HepG2 (cell line): ENCODE measurements around the gene VSTM5. TPM values are rescaled to one million over a fixed set of nuclear protein-coding genes. Genes with fewer than 3 reads are reported as not detected.

Experiments used
- ATAC-seq: fragments of 200-7000 bp; cut with Tn5 transposase; 3 replicates; pipeline ENCODE4 v1.9.1; 2020; ENCODE audit warnings: mild to moderate bottlenecking, moderate library complexity
- BruUV-seq: library from RNA; stranded (reverse); fragments of 400-500 nt; replicated peaks from 2 replicates; lab custom pipeline; 2021; lab: Mats Ljungman, UMichigan
- CTCF ChIA-PET: fragments of 300-600 bp; formaldehyde crosslinking; extraction: SDS; loops from one replicate; lab custom pipeline; 2021; ENCODE audit warnings: low total read pairs, inconsistent platforms, low intra/inter-chr PET ratio; lab: Yijun Ruan, JAX
- POLR2A ChIA-PET: fragments of 350-600 bp; sonication (Branson Sonifier 250); formaldehyde crosslinking; loops from one replicate; lab custom pipeline; 2020; ENCODE audit warnings: antibody characterized with exemption, inconsistent platforms; lab: Yijun Ruan, JAX
- DNase-seq: peaks from one replicate; pipeline ENCODE4 v3.0.0-alpha.2; 2015; ENCODE audit warnings: low spot score
- FAIRE-seq: peaks from 3 replicates; lab custom pipeline; 2011; peaks lifted over from hg19 to GRCh38; lab: Jason Lieb, UNC
- H2AFZ ChIP-seq: one replicate; pipeline ENCODE4 v1.6.1; 2011; ENCODE audit warnings: low read length, inconsistent platforms
- H3K27ac ChIP-seq: fragments of 300-600 bp; 3 replicates; pipeline ENCODE4 v1.8.0; 2011; ENCODE audit warnings: mixed run types, mild to moderate bottlenecking, mixed read lengths, low read length, inconsistent platforms; ENCODE audit not compliant: insufficient read depth; ENCODE audit errors: extremely low read length
- H3K27me3 ChIP-seq, 2 experiments: fragments of 200-600 bp in 1 of 2; 2 replicates in 1 of 2; 3 replicates in 1 of 2; pipeline versions ENCODE4 v1.6.0 to v1.8.0; 2011; ENCODE audit warnings: low read length in 2 of 2, mild to moderate bottlenecking in 2 of 2, moderate library complexity in 2 of 2, inconsistent platforms in 1 of 2; ENCODE audit not compliant: insufficient read depth in 2 of 2, control insufficient read depth in 1 of 2
- H3K36me3 ChIP-seq, 2 experiments: fragments of 200-600 bp in 1 of 2; replicated peaks in 1 of 2; 2 replicates in 1 of 2; 3 replicates in 1 of 2; pipeline versions ENCODE4 v1.5.1 to v1.8.0; 2011; ENCODE audit warnings: low read length in 2 of 2, inconsistent platforms in 1 of 2; ENCODE audit not compliant: insufficient read depth in 2 of 2, control insufficient read depth in 1 of 2
- H3K4me1 ChIP-seq: 2 replicates; pipeline ENCODE4 v1.5.1; 2012; ENCODE audit warnings: low read length, inconsistent platforms; ENCODE audit not compliant: insufficient read depth
- H3K4me2 ChIP-seq: 2 replicates; pipeline ENCODE4 v1.6.0; 2011; ENCODE audit warnings: low read depth, low read length, inconsistent platforms
- H3K4me3 ChIP-seq, 3 experiments: fragments of 200-600 bp in 1 of 3; sonication (generic), shearing (Covaris generic) in 1 of 3; replicated peaks in 1 of 3; 2 replicates each; pipeline ENCODE4 v1.5.1; 2011 to 2016; ENCODE audit warnings: low read length in 3 of 3, inconsistent platforms in 2 of 3, low read depth in 2 of 3, mild to moderate bottlenecking in 2 of 3, control low read depth in 1 of 3, mixed read lengths in 1 of 3; ENCODE audit not compliant: insufficient read depth in 1 of 3
- H3K79me2 ChIP-seq: one replicate; pipeline ENCODE4 v1.6.1; 2011; ENCODE audit warnings: low read length, inconsistent platforms; ENCODE audit not compliant: insufficient read depth
- H3K9ac ChIP-seq: 2 replicates; pipeline ENCODE4 v1.6.0; 2011; ENCODE audit warnings: mild to moderate bottlenecking, low read depth, low read length, inconsistent platforms; ENCODE audit not compliant: insufficient read depth
- H3K9me3 ChIP-seq: 2 replicates; pipeline ENCODE4 v1.5.1; 2012; ENCODE audit warnings: mild to moderate bottlenecking, low read length
- H4K20me1 ChIP-seq: 2 replicates; pipeline ENCODE4 v1.6.0; 2011; ENCODE audit warnings: inconsistent platforms, mild to moderate bottlenecking, low read length, moderate library complexity; ENCODE audit not compliant: insufficient read depth
- ARID3A ChIP-seq: IDR thresholded peaks from 2 replicates; pipeline ENCODE4 v1.6.1; 2012; ENCODE audit warnings: low read depth, low read length, improper control_type of control experiment
- CHD4 ChIP-seq: fragments of 200-600 bp; sonication (generic); IDR thresholded peaks from 2 replicates; pipeline ENCODE4 v1.7.0; 2017; ENCODE audit warnings: mild to moderate bottlenecking, low read length, borderline replicate concordance
- ELF1 ChIP-seq: sonication (generic); formaldehyde crosslinking; IDR thresholded peaks from 2 replicates; pipeline ENCODE4 v1.4.0; 2020; ENCODE audit warnings: missing genetic modification reagents
- FOXP4 ChIP-seq: sonication (generic); formaldehyde crosslinking; IDR thresholded peaks from 2 replicates; pipeline ENCODE4 v1.4.0; 2020; ENCODE audit warnings: missing genetic modification reagents
- GATA4 ChIP-seq: sonication (generic); IDR thresholded peaks from 2 replicates; pipeline ENCODE4 v1.6.1; 2016; ENCODE audit warnings: antibody characterized with exemption, low read depth, borderline replicate concordance
- GFI1 ChIP-seq: sonication (generic); formaldehyde crosslinking; IDR thresholded peaks from 2 replicates; pipeline ENCODE4 v1.5.0; 2020; ENCODE audit warnings: missing genetic modification reagents, mild to moderate bottlenecking, borderline replicate concordance
- GTF2F1 ChIP-seq: fragments of 150-350 bp; IDR thresholded peaks from 2 replicates; pipeline ENCODE4 v1.6.1; 2014; ENCODE audit warnings: low read length
- MXI1 ChIP-seq: IDR thresholded peaks from 3 replicates; pipeline ENCODE4 v1.6.1; 2012; ENCODE audit warnings: low read depth, low read length, inconsistent platforms, borderline replicate concordance
- THAP7 ChIP-seq: sonication (generic); formaldehyde crosslinking; IDR thresholded peaks from 2 replicates; pipeline ENCODE4 v1.8.1; 2023; ENCODE audit warnings: mild to moderate bottlenecking, missing genetic modification reagents
- ZBTB20 ChIP-seq: sonication (generic); formaldehyde crosslinking; IDR thresholded peaks from 2 replicates; pipeline ENCODE4 v1.8.1; 2023; ENCODE audit warnings: missing genetic modification reagents, low read depth, mild to moderate bottlenecking, borderline replicate concordance
- ZEB1 ChIP-seq: IDR thresholded peaks from 2 replicates; pipeline ENCODE4 v1.6.1; 2012; ENCODE audit warnings: mild to moderate bottlenecking, low read depth, inconsistent platforms; ENCODE audit not compliant: insufficient replicate concordance
- ZNF142 ChIP-seq: sonication (generic); formaldehyde crosslinking; IDR thresholded peaks from 2 replicates; pipeline ENCODE4 v1.4.0; 2020; ENCODE audit warnings: missing genetic modification reagents
- ZNF292 ChIP-seq: sonication (generic); formaldehyde crosslinking; IDR thresholded peaks from 2 replicates; pipeline ENCODE4 v1.8.1; 2022; ENCODE audit warnings: mild to moderate bottlenecking, low read depth, missing genetic modification reagents, borderline replicate concordance
- ZNF703 ChIP-seq: sonication (generic); formaldehyde crosslinking; IDR thresholded peaks from 2 replicates; pipeline ENCODE4 v1.5.1; 2020; ENCODE audit warnings: missing genetic modification reagents, mild to moderate bottlenecking, moderate library complexity, borderline replicate concordance
- WGBS: methylation state at CpG from one replicate; pipeline ENCODE4 v1.1.6; 2017; ENCODE audit warnings: low lambda C conversion rate; 5-methylcytosine and 5-hydroxymethylcytosine counted together
- in situ Hi-C: cut with HindIII; loops from 2 replicates; pipeline ENCODE4 v1.10.0; 2017; ENCODE audit warnings: low pct_unique_long_range_greater_than_20kb; ENCODE audit not compliant: extremely low pct_ligation_motif_present
- intact Hi-C: fragments of 100-400 bp; cut with micrococcal nuclease; formaldehyde crosslinking; loops from one replicate; pipeline ENCODE4 v1.10.0; 2022; ENCODE audit not compliant: unreplicated experiment
- polyA plus RNA-seq, 8 experiments: library from polyadenylated mRNA; depleted of rRNA in 3 of 8; stranded (reverse) in 7 of 8; unstranded in 1 of 8; fragments of >200 nt; fragmentation: Illumina TruSeq in 4 of 8; extraction: Trizol in 4 of 8; gene quantifications; 2 replicates each; pipeline versions ENCODE4 v1.2.1 to v1.2.3, GENCODE V29; 2011 to 2016; ENCODE audit warnings: low read depth in 4 of 8, missing spikeins in 1 of 8, mixed read lengths in 1 of 8; ENCODE audit not compliant: insufficient read depth in 1 of 8
- total RNA-seq, 5 experiments: library from RNA; depleted of rRNA; stranded (reverse); fragments of >200 nt; fragmentation: Illumina TruSeq; extraction: Trizol; gene quantifications; 2 replicates each; pipeline ENCODE4 v1.2.3, GENCODE V29; 2016; ENCODE audit warnings: low read depth in 1 of 5

Gene VSTM5
- total and polyA plus RNA-seq, 2 of the 13 experiments (the other 11 are each of a cell fraction or from before 2014, with no cell fraction given): not detected

GRCh38 chr11:93841446-93841845 is 9.0 kb downstream of the VSTM5 start:
- H2AFZ ChIP-seq: no peak overlapping the region
- peaks cover 17% of the 10 kb centered on the region for H3K4me1 ChIP-seq
- no peaks in the 10 kb centered on the region for H4K20me1 ChIP-seq
- no peak for FAIRE-seq
- no TSS peak for BruUV-seq
- ATAC-seq: no peak
- no peak overlapping the region for H3K4me2 ChIP-seq
- no peaks in the 10 kb centered on the region for H3K36me3 ChIP-seq
- no peak overlapping the region for H3K9ac ChIP-seq
- peaks cover 0 to 26% of the 10 kb centered on the region in 2 experiments; a peak in 2 of 5 replicates for H3K27me3 ChIP-seq
- 6% methylated on average over 2 of the region's 2 CpGs for WGBS
- in situ Hi-C loops (no loop called here), intact Hi-C loops (no loop called here)
- CTCF ChIA-PET: no interaction called here
- DNase-seq: no peak
- no peaks in the 10 kb centered on the region for H3K9me3 ChIP-seq
- no peak overlapping the region for H3K27ac ChIP-seq
- POLR2A ChIA-PET: interaction anchor here (1.0 kb wide), 1 partner anchor 100 kb away, joined by 3 read pairs; the partner anchor contains the start of genes C11orf54 and TAF1D
- no peaks in the 10 kb centered on the region for H3K79me2 ChIP-seq
- H3K4me3 ChIP-seq: no peak overlapping the region
- TF ChIP-seq FOXP4 (CRISPR knock-in tag) (no peak), ARID3A (no peak), THAP7 (CRISPR knock-in tag) (no peak), GTF2F1 (no peak), ZNF703 (CRISPR knock-in tag) (no peak), GFI1 (CRISPR knock-in tag) (no peak), ZEB1 (no peak), ZNF142 (CRISPR knock-in tag) (no peak), ELF1 (CRISPR knock-in tag) (no peak), ZNF292 (no peak), GATA4 (no peak), ZBTB20 (CRISPR knock-in tag) (no peak), CHD4 (no peak), MXI1 (no peak)
